ENCODE measurements around the gene CYSRT1. TPM values are rescaled to one million over a fixed set of nuclear protein-coding genes. Genes with fewer than 3 reads are reported as not detected.

Gene CYSRT1
- total RNA-seq, 1 donor from 2014 or later, result 0.59 TPM

GRCh38 chr9:137191691-137192447 is 33.1 kb upstream of the CYSRT1 start:
- ATAC-seq (no peak), DNase-seq (no peak)
- Histone ChIP-seq H3K9me3 (no peaks in the 10 kb centered on the region), H3K4me1 (peaks cover 59% of the 10 kb centered on the region), H3K27ac (no peak overlapping the region), H3K36me3 (peaks cover 32% of the 10 kb centered on the region), H3K4me3 (no peak overlapping the region), H3K27me3 (ENCODE audit: low read depth) (no peaks in the 10 kb centered on the region)
- TF ChIP-seq CTCF (IDR thresholded peaks at IDR 0.05), result no peak
- intact Hi-C loops (cut with DNase I), result no loop called here

GRCh38 chr9:137192448-137192780 is 32.6 kb upstream of the CYSRT1 start:
- Histone ChIP-seq H3K4me1 (peaks cover 59% of the 10 kb centered on the region), H3K9me3 (no peaks in the 10 kb centered on the region), H3K27me3 (ENCODE audit: low read depth) (no peaks in the 10 kb centered on the region), H3K36me3 (peaks cover 27% of the 10 kb centered on the region), H3K27ac (no peak overlapping the region), H3K4me3 (no peak overlapping the region)
- TF ChIP-seq CTCF (IDR thresholded peaks at IDR 0.05), result no peak
- DNase-seq, result no peak
- no peak for ATAC-seq
- intact Hi-C loops (cut with DNase I), result no loop called here

- intact Hi-C loops (cut with DNase I), result no loop called here
- no peak for TF ChIP-seq CTCF (IDR thresholded peaks at IDR 0.05)
- Histone ChIP-seq H3K4me3 (no peak overlapping the region), H3K27ac (no peak overlapping the region), H3K4me1 (peaks cover 58% of the 10 kb centered on the region), H3K9me3 (no peaks in the 10 kb centered on the region), H3K27me3 (ENCODE audit: low read depth) (no peaks in the 10 kb centered on the region), H3K36me3 (peaks cover 27% of the 10 kb centered on the region)
- no peak for ATAC-seq
- no peak for DNase-seq
Measured at GRCh38 chr9:137192859-137193258, 32.1 kb upstream of the CYSRT1 start.

GRCh38 chr9:137193771-137194170 is 31.2 kb upstream of the CYSRT1 start:
- H3K27ac ChIP-seq, result no peak overlapping the region
- intact Hi-C loops (cut with DNase I), result no loop called here
- no peak overlapping the region for H3K4me3 ChIP-seq
- DNase-seq (no peak), ATAC-seq (no peak)
- peaks cover 27% of the 10 kb centered on the region for H3K36me3 ChIP-seq
- H3K9me3 ChIP-seq, result no peaks in the 10 kb centered on the region
- H3K27me3 ChIP-seq (ENCODE audit: low read depth), result no peaks in the 10 kb centered on the region
- TF ChIP-seq CTCF (IDR thresholded peaks at IDR 0.05), result no peak
- peaks cover 67% of the 10 kb centered on the region for H3K4me1 ChIP-seq

GRCh38 chr9:137194388-137194787 is 30.6 kb upstream of the CYSRT1 start:
- no peak for DNase-seq

More at GRCh38 chr9:137194388-137194787, 30.6 kb upstream of the CYSRT1 start:
- Histone ChIP-seq H3K36me3 (peaks cover 27% of the 10 kb centered on the region), H3K27me3 (ENCODE audit: low read depth) (no peaks in the 10 kb centered on the region), H3K4me1 (peaks cover 70% of the 10 kb centered on the region), H3K27ac (no peak overlapping the region), H3K4me3 (no peak overlapping the region), H3K9me3 (no peaks in the 10 kb centered on the region)
- TF ChIP-seq CTCF (IDR thresholded peaks at IDR 0.05), result no peak
- intact Hi-C loops (cut with DNase I), result no loop called here
- ATAC-seq, result no peak

Measured in lower lobe of right lung (tissue), 2 donors.